D721Med (cell line): ENCODE data around the gene DPYSL4.

ENCODE experiments used
- DNase-seq: peaks from one replicate; pipeline ENCODE4 v3.0.0; 2011; ENCODE audit warnings: low spot score; ENCODE audit not compliant: insufficient read length
- FAIRE-seq: peaks from 2 replicates; lab custom pipeline; 2011; peaks lifted over from hg19 to GRCh38; lab: Jason Lieb, UNC
- TF ChIP-seq, protein P1 (sequence below): IDR thresholded peaks from 2 replicates; pipeline ENCODE4 v1.5.1; 2012; ENCODE audit warnings: mild to moderate bottlenecking, control low read depth; ENCODE audit not compliant: insufficient read depth; ENCODE audit errors: missing control alignments

Gene DPYSL4

DNA sequence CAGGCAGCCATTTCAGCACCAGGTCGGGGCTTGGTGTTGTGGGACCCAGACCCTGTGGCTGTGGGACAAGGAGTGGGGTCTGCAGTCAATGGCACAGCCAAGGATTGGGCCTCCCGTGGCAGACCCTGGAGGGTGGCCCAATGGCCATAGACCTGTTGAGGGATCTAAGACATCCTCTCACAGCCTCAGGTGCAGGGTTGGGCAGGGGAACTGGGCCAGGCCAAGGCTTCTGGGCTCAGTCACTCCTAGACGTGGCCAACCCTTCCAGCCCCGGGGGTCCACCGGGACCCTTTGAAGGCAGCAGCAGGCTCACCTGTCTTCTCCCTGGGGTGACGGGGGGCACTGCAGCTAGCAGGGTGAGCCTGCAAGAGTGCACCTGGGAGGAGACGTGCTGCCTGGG is 45.7 kb upstream of the DPYSL4 start:
- DNase-seq (no peak), FAIRE-seq (no peak)
- TF ChIP-seq, protein P1, sequence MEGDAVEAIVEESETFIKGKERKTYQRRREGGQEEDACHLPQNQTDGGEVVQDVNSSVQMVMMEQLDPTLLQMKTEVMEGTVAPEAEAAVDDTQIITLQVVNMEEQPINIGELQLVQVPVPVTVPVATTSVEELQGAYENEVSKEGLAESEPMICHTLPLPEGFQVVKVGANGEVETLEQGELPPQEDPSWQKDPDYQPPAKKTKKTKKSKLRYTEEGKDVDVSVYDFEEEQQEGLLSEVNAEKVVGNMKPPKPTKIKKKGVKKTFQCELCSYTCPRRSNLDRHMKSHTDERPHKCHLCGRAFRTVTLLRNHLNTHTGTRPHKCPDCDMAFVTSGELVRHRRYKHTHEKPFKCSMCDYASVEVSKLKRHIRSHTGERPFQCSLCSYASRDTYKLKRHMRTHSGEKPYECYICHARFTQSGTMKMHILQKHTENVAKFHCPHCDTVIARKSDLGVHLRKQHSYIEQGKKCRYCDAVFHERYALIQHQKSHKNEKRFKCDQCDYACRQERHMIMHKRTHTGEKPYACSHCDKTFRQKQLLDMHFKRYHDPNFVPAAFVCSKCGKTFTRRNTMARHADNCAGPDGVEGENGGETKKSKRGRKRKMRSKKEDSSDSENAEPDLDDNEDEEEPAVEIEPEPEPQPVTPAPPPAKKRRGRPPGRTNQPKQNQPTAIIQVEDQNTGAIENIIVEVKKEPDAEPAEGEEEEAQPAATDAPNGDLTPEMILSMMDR: no peak

GRCh38 chr10:132141526-132142395 is 45.0 kb upstream of the DPYSL4 start:
- no peak for DNase-seq
- no peak for FAIRE-seq
- TF ChIP-seq, protein P1: no peak

DNA sequence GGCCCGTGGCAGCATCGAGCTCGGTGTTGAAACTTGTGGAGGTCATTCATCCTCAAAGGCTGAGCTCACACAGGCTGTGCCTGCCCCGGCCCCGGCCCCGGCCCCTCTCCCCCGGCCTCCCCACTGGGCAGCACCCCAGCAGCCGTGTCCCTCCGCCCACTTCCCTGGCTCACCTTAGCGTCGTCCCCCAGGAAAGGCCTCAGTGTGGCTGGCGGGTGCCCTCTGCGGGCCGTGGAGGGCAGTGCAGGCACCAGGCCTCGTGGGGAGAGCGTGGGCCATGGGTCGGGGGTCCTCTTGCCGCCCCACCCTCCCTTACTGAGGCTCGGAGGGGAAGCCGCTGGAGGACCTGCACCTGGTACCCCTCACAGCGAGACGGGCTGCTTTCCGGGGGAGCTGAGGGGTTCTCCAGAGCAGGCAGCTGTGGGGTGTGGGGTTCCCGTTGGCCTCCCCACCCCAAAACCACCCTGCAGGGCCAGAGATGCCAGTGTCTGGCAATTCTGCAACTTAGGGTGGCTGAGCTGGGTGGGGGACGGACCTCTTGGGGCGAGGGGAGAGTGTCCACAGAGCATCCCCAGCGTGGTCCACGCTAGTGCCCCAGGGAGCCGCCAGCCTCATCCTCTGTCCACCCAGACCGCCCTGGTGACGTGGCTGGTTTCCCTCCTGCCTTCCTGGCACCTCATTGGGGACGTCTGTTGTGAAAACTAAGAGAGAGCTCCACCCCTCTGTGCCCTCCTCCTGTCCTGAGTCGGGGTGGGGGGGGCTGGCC is 44.2 kb upstream of the DPYSL4 start:
- TF ChIP-seq, protein P1: peak; percentile 56
- peak; percentile 28 for DNase-seq
- FAIRE-seq: no peak

DNA sequence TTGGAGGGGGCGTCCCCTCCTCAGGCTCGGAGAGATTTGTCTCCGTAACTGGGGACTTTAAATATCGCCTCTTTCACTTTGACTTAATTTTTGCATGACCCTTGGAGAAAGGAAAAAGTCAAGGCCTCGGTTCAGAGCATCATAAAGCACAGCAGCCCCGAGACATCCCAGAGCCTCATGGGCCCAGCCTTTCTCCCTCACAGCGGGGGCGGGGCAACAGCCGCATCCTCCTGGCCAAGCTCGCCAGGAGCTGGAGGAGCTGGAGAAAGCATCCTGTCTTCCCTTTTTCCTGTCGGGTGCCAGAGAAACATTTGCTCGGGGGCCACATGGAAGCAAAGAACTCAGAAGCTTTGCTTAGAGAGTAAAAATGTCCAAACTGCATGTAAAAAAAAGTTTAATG is 43.6 kb upstream of the DPYSL4 start:
- TF ChIP-seq, protein P1: no peak
- DNase-seq: no peak
- FAIRE-seq: no peak

GRCh38 chr10:132144086-132144485 is 42.7 kb upstream of the DPYSL4 start:
- TF ChIP-seq, protein P1: no peak

GRCh38 chr10:132145002-132145401 is 41.7 kb upstream of the DPYSL4 start:
- TF ChIP-seq, protein P1: no peak
- DNase-seq (no peak), FAIRE-seq (no peak)

More at GRCh38 chr10:132144086-132144485, 42.7 kb upstream of the DPYSL4 start:
- FAIRE-seq: no peak
- DNase-seq: no peak
